Epithelial cell of proximal tubule (primary cell): ENCODE data around the gene MAD1L1. TPM values are rescaled to one million over a fixed set of nuclear protein-coding genes. Genes with fewer than 3 reads are reported as not detected.

ENCODE experiments used
- DNase-seq: peaks from one replicate; pipeline ENCODE4 v3.0.0-alpha.2; 2011; ENCODE audit warnings: low read depth
- H3K4me3 ChIP-seq: 2 replicates; pipeline ENCODE4 v1.5.1; 2011; ENCODE audit warnings: low read depth, mild to moderate bottlenecking, low read length
- CTCF ChIP-seq: conservative IDR thresholded peaks from 2 replicates; pipeline ENCODE4 v1.5.1; 2012; ENCODE audit warnings: low read depth, mild to moderate bottlenecking, low read length
- total RNA-seq: library from RNA; depleted of rRNA; stranded (reverse); fragments of >200 nt; gene quantifications from 2 replicates; pipeline ENCODE4 v1.2.3, GENCODE V29; 2015

Gene MAD1L1
- total RNA-seq, 1 donor from 2014 or later: 83.4 TPM

- no peak overlapping the region for H3K4me3 ChIP-seq
- TF ChIP-seq CTCF: no peak
- no peak for DNase-seq
These were observed 420.8 kb downstream of the MAD1L1 start for GRCh38 chr7:1811850-1812508.

GRCh38 chr7:1810961-1811849 lies 421.5 kb downstream of the MAD1L1 start:
- DNase-seq: no peak
- H3K4me3 ChIP-seq: no peak overlapping the region
- TF ChIP-seq CTCF: no peak

- no peak for TF ChIP-seq CTCF
- DNase-seq: no peak
- no peak overlapping the region for H3K4me3 ChIP-seq
These were observed 422.2 kb downstream of the MAD1L1 start for GRCh38 chr7:1810521-1810920.

- TF ChIP-seq CTCF: no peak
- H3K4me3 ChIP-seq: no peak overlapping the region
- DNase-seq: no peak
These were observed 423.0 kb downstream of the MAD1L1 start for GRCh38 chr7:1809601-1810258.

GRCh38 chr7:1809070-1809469 lies 423.7 kb downstream of the MAD1L1 start:
- TF ChIP-seq CTCF: no peak
- no peak for DNase-seq
- H3K4me3 ChIP-seq: no peak overlapping the region

GRCh38 chr7:1807821-1808600 lies 424.7 kb downstream of the MAD1L1 start:
- DNase-seq: no peak
- no peak overlapping the region for H3K4me3 ChIP-seq
- TF ChIP-seq CTCF: no peak
